Smooth muscle cell (in vitro differentiated cells): Measurements from ENCODE around the gene MAP4K3. TPM values are rescaled to one million over a fixed set of nuclear protein-coding genes. Genes with fewer than 3 reads are reported as not detected.

Experiments
- DNase-seq: peaks from one replicate; lab custom pipeline; 2025; ENCODE audit not compliant: unreplicated experiment; lab: John Stamatoyannopoulos, UW
- H2AFZ ChIP-seq: fragments of 200-600 bp; sonication (generic); 2 replicates; pipeline ENCODE4 v1.6.0; 2016; ENCODE audit warnings: antibody characterized with exemption, low read depth, mild to moderate bottlenecking
- H3F3A ChIP-seq: fragments of 200-600 bp; sonication (generic); 2 replicates; pipeline ENCODE4 v1.6.0; 2017; ENCODE audit warnings: antibody characterized with exemption, low read depth
- H3K27ac ChIP-seq: fragments of 200-600 bp; sonication (generic); 2 replicates; pipeline ENCODE4 v1.5.1; 2016; ENCODE audit warnings: low read depth, mild to moderate bottlenecking
- H3K27me3 ChIP-seq: fragments of 200-600 bp; sonication (generic); 2 replicates; pipeline ENCODE4 v1.6.1; 2016; ENCODE audit warnings: low read depth, mild to moderate bottlenecking
- H3K36me3 ChIP-seq: fragments of 200-600 bp; sonication (generic); 2 replicates; pipeline ENCODE4 v1.5.1; 2016; ENCODE audit warnings: low read depth
- H3K4me1 ChIP-seq: fragments of 200-600 bp; sonication (generic); 2 replicates; pipeline ENCODE4 v1.5.1; 2016; ENCODE audit warnings: low read depth
- H3K4me2 ChIP-seq: fragments of 200-600 bp; sonication (generic); 2 replicates; pipeline ENCODE4 v1.6.0; 2016; ENCODE audit warnings: mild to moderate bottlenecking
- H3K4me3 ChIP-seq: fragments of 200-600 bp; sonication (generic); 2 replicates; pipeline ENCODE4 v1.5.1; 2016; ENCODE audit warnings: mild to moderate bottlenecking
- H3K79me2 ChIP-seq: fragments of 200-600 bp; sonication (generic); 2 replicates; pipeline ENCODE4 v1.6.0; 2016; ENCODE audit warnings: low read depth, mild to moderate bottlenecking
- H3K9ac ChIP-seq: fragments of 200-600 bp; sonication (generic); 2 replicates; pipeline ENCODE4 v1.6.0; 2016; ENCODE audit warnings: low read depth
- H3K9me3 ChIP-seq: fragments of 200-600 bp; sonication (generic); replicated peaks from 2 replicates; pipeline ENCODE4 v1.5.1; 2016; ENCODE audit warnings: low read depth
- H4K20me1 ChIP-seq: fragments of 200-600 bp; sonication (generic); 2 replicates; pipeline ENCODE4 v1.6.0; 2016; ENCODE audit warnings: low read depth
- CTCF ChIP-seq: fragments of 200-600 bp; sonication (generic); IDR thresholded peaks from 2 replicates; pipeline ENCODE4 v1.5.1; 2017; ENCODE audit warnings: borderline replicate concordance, mild to moderate bottlenecking, antibody characterized with exemption; ENCODE audit not compliant: insufficient read depth, poor library complexity, severe bottlenecking
- WGBS: methylation state at CpG from one replicate; pipeline ENCODE4 v1.1.7; 2016; ENCODE audit warnings: low lambda C conversion rate; 5-methylcytosine and 5-hydroxymethylcytosine counted together
- polyA plus RNA-seq: library from polyadenylated mRNA; unstranded; fragments of >200 nt; fragmentation: Nextera tagmentation; extraction: Ambion mirVana; gene quantifications from 2 replicates; pipeline ENCODE4 v1.2.1, GENCODE V29; 2016
- total RNA-seq: library from RNA; depleted of rRNA; stranded (reverse); fragments of >200 nt; gene quantifications from 2 replicates; pipeline ENCODE4 v1.2.3, GENCODE V29; 2014

The MAP4K3 gene
- total and polyA plus RNA-seq, 2 experiments from 2014 or later: 21.3 to 70.9 TPM

GRCh38 chr2:39356922-39357639 lies 80.0 kb downstream of the MAP4K3 start:
- Histone ChIP-seq H3K79me2 (peaks cover 94% of the 10 kb centered on the region), H3K27me3 (no peaks in the 10 kb centered on the region), H3K36me3 (peaks cover 14% of the 10 kb centered on the region), H3K4me2 (no peak overlapping the region), H3F3A (no peaks in the 10 kb centered on the region), H3K9me3 (peaks cover 14% of the 10 kb centered on the region), H4K20me1 (peaks cover 18% of the 10 kb centered on the region), H3K9ac (no peak overlapping the region), H2AFZ (no peak overlapping the region), H3K4me1 (no peaks in the 10 kb centered on the region), H3K4me3 (no peak overlapping the region), H3K27ac (no peak overlapping the region)
- DNase-seq: no peak
- TF ChIP-seq CTCF: no peak
- WGBS: 97% methylated on average over 1 of the region's 1 CpG

- peaks cover 67% of the 10 kb centered on the region for H3K79me2 ChIP-seq
- no peak overlapping the region for H3K4me3 ChIP-seq
- no peaks in the 10 kb centered on the region for H3K4me1 ChIP-seq
- no peaks in the 10 kb centered on the region for H3F3A ChIP-seq
- no peaks in the 10 kb centered on the region for H3K9me3 ChIP-seq
- H3K9ac ChIP-seq: no peak overlapping the region
- peaks cover 4% of the 10 kb centered on the region for H3K36me3 ChIP-seq
- no peak overlapping the region for H3K4me2 ChIP-seq
- no peak overlapping the region for H2AFZ ChIP-seq
- H3K27ac ChIP-seq: no peak overlapping the region
- no peak for DNase-seq
- 80% methylated on average over 3 of the region's 3 CpGs for WGBS
- H4K20me1 ChIP-seq: peaks cover 32% of the 10 kb centered on the region
- H3K27me3 ChIP-seq: no peaks in the 10 kb centered on the region
- no peak for TF ChIP-seq CTCF
These were observed 86.4 kb downstream of the MAP4K3 start for GRCh38 chr2:39350658-39351057.

DNA sequence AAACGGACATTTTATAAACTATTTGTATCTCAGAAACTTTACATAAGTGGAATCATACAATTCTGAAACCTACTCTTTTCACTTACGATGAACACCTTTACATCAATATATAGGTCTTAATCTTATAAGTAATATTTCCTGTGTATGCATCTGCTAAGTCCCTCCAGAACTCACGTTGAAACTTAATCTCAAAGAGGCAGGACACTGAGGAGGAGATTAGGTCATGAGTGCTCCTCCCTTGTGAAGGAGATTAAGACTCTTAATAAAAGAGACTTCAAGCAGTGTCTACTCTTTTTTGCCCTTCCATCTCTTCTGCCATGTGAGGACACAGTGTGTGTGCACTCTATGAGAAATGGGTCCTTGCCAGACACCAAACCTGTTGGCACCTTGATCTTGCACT lies 98.6 kb downstream of the MAP4K3 start:
- Histone ChIP-seq H3K36me3 (peaks cover 10% of the 10 kb centered on the region), H3F3A (no peaks in the 10 kb centered on the region), H3K9me3 (no peaks in the 10 kb centered on the region), H3K4me3 (no peak overlapping the region), H3K27me3 (no peaks in the 10 kb centered on the region), H3K9ac (no peak overlapping the region), H3K4me2 (no peak overlapping the region), H2AFZ (no peak overlapping the region), H4K20me1 (peaks cover 71% of the 10 kb centered on the region), H3K79me2 (peaks cover 40% of the 10 kb centered on the region), H3K4me1 (no peaks in the 10 kb centered on the region), H3K27ac (peak overlapping the region; percentile 1)
- no peak for TF ChIP-seq CTCF
- no peak for DNase-seq
- WGBS: 69% methylated on average over 3 of the region's 3 CpGs

- Histone ChIP-seq H3K36me3 (peaks cover 7% of the 10 kb centered on the region), H3K4me1 (no peaks in the 10 kb centered on the region), H3K9ac (no peak overlapping the region), H3K27me3 (no peaks in the 10 kb centered on the region), H2AFZ (no peak overlapping the region), H4K20me1 (peaks cover 60% of the 10 kb centered on the region), H3K27ac (no peak overlapping the region), H3K9me3 (no peaks in the 10 kb centered on the region), H3K79me2 (peaks cover 36% of the 10 kb centered on the region), H3F3A (no peaks in the 10 kb centered on the region), H3K4me2 (no peak overlapping the region), H3K4me3 (no peak overlapping the region)
- WGBS: 95% methylated on average over 3 of the region's 3 CpGs
- TF ChIP-seq CTCF: no peak
- DNase-seq: no peak
These were observed 101.2 kb downstream of the MAP4K3 start for GRCh38 chr2:39335930-39336329.
